ENCODE results near the gene SLC26A8. TPM values are rescaled to one million over a fixed set of nuclear protein-coding genes. Genes with fewer than 3 reads are reported as not detected.

SLC26A8 gene
- total and polyA plus RNA-seq, 2 of the 13 experiments (the other 11 are each of a cell fraction or from before 2014, with no cell fraction given) = 0.46 TPM; not detected in 1

- TF ChIP-seq ZNF879 (CRISPR knock-in tag; IDR thresholded peaks at IDR 0.05) (peak; percentile 93; the same call in 1 of the 2 replicates), ADNP (CRISPR knock-in tag; IDR thresholded peaks at IDR 0.05) (peak; percentile 94), NR2F2 (IDR thresholded peaks at IDR 0.05; ENCODE audit: borderline replicate concordance, low read depth) (no peak; the same call in 1 of the 2 replicates), HNRNPUL1 (IDR thresholded peaks at IDR 0.05; ENCODE audit: low read depth, low read length) (peak; percentile 33; the same call in 1 of the 2 replicates), ZNF335 (CRISPR knock-in tag; IDR thresholded peaks at IDR 0.05) (peak; percentile 46; the same call in 1 of the 2 replicates), ZNF761 (CRISPR knock-in tag; conservative IDR thresholded peaks at IDR 0.05) (peak; percentile 97), CBFB (CRISPR knock-in tag; IDR thresholded peaks at IDR 0.05) (peak; percentile 70; the same call in 1 of the 2 replicates), ZNF382 (CRISPR knock-in tag; IDR thresholded peaks at IDR 0.05; ENCODE audit: borderline replicate concordance) (no peak), PHF20 (CRISPR knock-in tag; IDR thresholded peaks at IDR 0.05) (peak; percentile 68; the same call in 1 of the 2 replicates), AGO2 (optimal IDR thresholded peaks at IDR 0.05; ENCODE audit: low read depth, low read length) (no peak), HDAC6 (IDR thresholded peaks at IDR 0.05; ENCODE audit: low read depth, low read length) (no peak), TBX2 (CRISPR knock-in tag; IDR thresholded peaks at IDR 0.05; ENCODE audit: borderline replicate concordance) (peak; percentile 85), ZFP36L2 (CRISPR knock-in tag; IDR thresholded peaks at IDR 0.05) (no peak), HNF4G (IDR thresholded peaks at IDR 0.05; ENCODE audit: borderline replicate concordance, low read depth, low read length) (no peak), HNF4G (CRISPR knock-in tag; IDR thresholded peaks at IDR 0.05; ENCODE audit: borderline replicate concordance, low read depth) (no peak; the same call in 1 of the 2 replicates), ZNF670 (CRISPR knock-in tag; IDR thresholded peaks at IDR 0.05; ENCODE audit: borderline replicate concordance) (no peak), ZNF674 (CRISPR knock-in tag; IDR thresholded peaks at IDR 0.05; ENCODE audit: low read depth) (0 out of 2 replicates have a peak, but pooled peaks have one; percentile 49), STAG1 (CRISPR knock-in tag; IDR thresholded peaks at IDR 0.05) (peak; percentile 23; the same call in 1 of the 2 replicates), ZNF772 (CRISPR knock-in tag; IDR thresholded peaks at IDR 0.05) (peak; percentile 87; the same call in 1 of the 2 replicates), ZFP37 (CRISPR knock-in tag; IDR thresholded peaks at IDR 0.05; ENCODE audit: borderline replicate concordance) (peak; percentile 80), ZSCAN21 (CRISPR knock-in tag; IDR thresholded peaks at IDR 0.05; ENCODE audit: borderline replicate concordance) (peak; percentile 87; the same call in 1 of the 2 replicates)
- TF ChIP-seq, protein P1, sequence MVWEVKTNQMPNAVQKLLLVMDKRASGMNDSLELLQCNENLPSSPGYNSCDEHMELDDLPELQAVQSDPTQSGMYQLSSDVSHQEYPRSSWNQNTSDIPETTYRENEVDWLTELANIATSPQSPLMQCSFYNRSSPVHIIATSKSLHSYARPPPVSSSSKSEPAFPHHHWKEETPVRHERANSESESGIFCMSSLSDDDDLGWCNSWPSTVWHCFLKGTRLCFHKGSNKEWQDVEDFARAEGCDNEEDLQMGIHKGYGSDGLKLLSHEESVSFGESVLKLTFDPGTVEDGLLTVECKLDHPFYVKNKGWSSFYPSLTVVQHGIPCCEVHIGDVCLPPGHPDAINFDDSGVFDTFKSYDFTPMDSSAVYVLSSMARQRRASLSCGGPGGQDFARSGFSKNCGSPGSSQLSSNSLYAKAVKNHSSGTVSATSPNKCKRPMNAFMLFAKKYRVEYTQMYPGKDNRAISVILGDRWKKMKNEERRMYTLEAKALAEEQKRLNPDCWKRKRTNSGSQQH (CRISPR knock-in tag; IDR thresholded peaks at IDR 0.05; ENCODE audit: low read depth) = peak; percentile 77; the same call in 1 of the 2 replicates
- TF ChIP-seq, protein P2, sequence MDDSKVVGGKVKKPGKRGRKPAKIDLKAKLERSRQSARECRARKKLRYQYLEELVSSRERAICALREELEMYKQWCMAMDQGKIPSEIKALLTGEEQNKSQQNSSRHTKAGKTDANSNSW (CRISPR knock-in tag; IDR thresholded peaks at IDR 0.05; ENCODE audit: borderline replicate concordance) = peak; percentile 79; the same call in 1 of the 2 replicates
- TF ChIP-seq, protein P3, sequence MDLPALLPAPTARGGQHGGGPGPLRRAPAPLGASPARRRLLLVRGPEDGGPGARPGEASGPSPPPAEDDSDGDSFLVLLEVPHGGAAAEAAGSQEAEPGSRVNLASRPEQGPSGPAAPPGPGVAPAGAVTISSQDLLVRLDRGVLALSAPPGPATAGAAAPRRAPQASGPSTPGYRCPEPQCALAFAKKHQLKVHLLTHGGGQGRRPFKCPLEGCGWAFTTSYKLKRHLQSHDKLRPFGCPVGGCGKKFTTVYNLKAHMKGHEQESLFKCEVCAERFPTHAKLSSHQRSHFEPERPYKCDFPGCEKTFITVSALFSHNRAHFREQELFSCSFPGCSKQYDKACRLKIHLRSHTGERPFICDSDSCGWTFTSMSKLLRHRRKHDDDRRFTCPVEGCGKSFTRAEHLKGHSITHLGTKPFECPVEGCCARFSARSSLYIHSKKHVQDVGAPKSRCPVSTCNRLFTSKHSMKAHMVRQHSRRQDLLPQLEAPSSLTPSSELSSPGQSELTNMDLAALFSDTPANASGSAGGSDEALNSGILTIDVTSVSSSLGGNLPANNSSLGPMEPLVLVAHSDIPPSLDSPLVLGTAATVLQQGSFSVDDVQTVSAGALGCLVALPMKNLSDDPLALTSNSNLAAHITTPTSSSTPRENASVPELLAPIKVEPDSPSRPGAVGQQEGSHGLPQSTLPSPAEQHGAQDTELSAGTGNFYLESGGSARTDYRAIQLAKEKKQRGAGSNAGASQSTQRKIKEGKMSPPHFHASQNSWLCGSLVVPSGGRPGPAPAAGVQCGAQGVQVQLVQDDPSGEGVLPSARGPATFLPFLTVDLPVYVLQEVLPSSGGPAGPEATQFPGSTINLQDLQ (CRISPR knock-in tag; IDR thresholded peaks at IDR 0.05) = no peak; the same call in 1 of the 2 replicates
Observed at GRCh38 chr6:35920793-35921732, 103.4 kb downstream of the SLC26A8 start, which contains the start of gene SRPK1 (continued).
